Tibial nerve (tissue), 3 donors: Measurements from ENCODE around the gene MMADHC.

ENCODE experiments used
- CTCF ChIP-seq, 5 experiments: fragments of 200-600 bp in 3 of 5; fragments of 450-650 bp in 2 of 5; sonication (generic) in 3 of 5; IDR thresholded peaks; one replicate each; pipeline ENCODE4 v1.5.1; 2016 to 2019; ENCODE audit warnings: antibody characterized with exemption in 5 of 5, mild to moderate bottlenecking in 3 of 5, moderate library complexity in 2 of 5
- POLR2A ChIP-seq, 2 donors: fragments of 450-650 bp; IDR thresholded peaks; one replicate each; pipeline ENCODE4 v1.6.1; 2017; ENCODE audit warnings: antibody characterized with exemption in 2 of 2, mild to moderate bottlenecking in 2 of 2, moderate library complexity in 2 of 2

GRCh38 chr2:149616681-149617456 is 29.3 kb upstream of the MMADHC start:
- no peak for TF ChIP-seq CTCF (IDR thresholded peaks at IDR 0.05)
- TF ChIP-seq POLR2A (IDR thresholded peaks at IDR 0.05): no peak
